Natural killer cell (primary cell): Measurements from ENCODE around the gene NSFL1C. TPM values are rescaled to one million over a fixed set of nuclear protein-coding genes. Genes with fewer than 3 reads are reported as not detected.

Experiments used
- ATAC-seq, 3 donors: fragments of 150-1000 bp in 2 of 3; fragments of 200-7000 bp in 1 of 3; cut with Tn5 transposase; 1 replicate in 1 of 3; 2 replicates in 2 of 3; pipeline ENCODE4 v1.10.0; 2021; ENCODE audit warnings: mild to moderate bottlenecking in 2 of 3, moderate library complexity in 2 of 3
- DNase-seq, 2 donors: peaks; one replicate each; pipeline versions ENCODE4 v3.0.0 to v3.0.0-alpha.2; 2013 to 2021; ENCODE audit warnings: mixed read lengths in 1 of 2
- H3K27ac ChIP-seq: one replicate; pipeline ENCODE4 v1.5.1; 2013; ENCODE audit warnings: mild to moderate bottlenecking, low read length
- H3K27me3 ChIP-seq: one replicate; pipeline ENCODE4 v1.6.1; 2013; ENCODE audit warnings: low read length; ENCODE audit not compliant: control insufficient read depth, insufficient read depth
- H3K36me3 ChIP-seq: one replicate; pipeline ENCODE4 v1.6.1; 2013; ENCODE audit warnings: low read length; ENCODE audit not compliant: control insufficient read depth, insufficient read depth
- H3K4me1 ChIP-seq: one replicate; pipeline ENCODE4 v1.6.1; 2013; ENCODE audit warnings: low read length; ENCODE audit not compliant: control insufficient read depth, insufficient read depth
- H3K4me3 ChIP-seq: one replicate; pipeline ENCODE4 v1.5.1; 2013; ENCODE audit warnings: low read length
- H3K9me3 ChIP-seq: one replicate; pipeline ENCODE4 v1.6.1; 2013; ENCODE audit warnings: low read length; ENCODE audit not compliant: control insufficient read depth, insufficient read depth
- H3K27ac Mint-ChIP-seq, 2 donors: one replicate each; pipeline ENCODE4 v1.8.0; 2022; ENCODE audit warnings: mild to moderate bottlenecking in 2 of 2, mixed read lengths in 2 of 2, moderate library complexity in 1 of 2
- H3K27me3 Mint-ChIP-seq, 2 donors: one replicate each; pipeline ENCODE4 v1.8.0; 2022; ENCODE audit warnings: low read depth in 2 of 2, mixed read lengths in 2 of 2
- H3K36me3 Mint-ChIP-seq: one replicate; pipeline ENCODE4 v1.8.0; 2022; ENCODE audit warnings: mixed read lengths
- H3K4me1 Mint-ChIP-seq, 2 donors: one replicate each; pipeline ENCODE4 v1.8.0; 2022; ENCODE audit warnings: mixed read lengths in 2 of 2
- H3K4me3 Mint-ChIP-seq: one replicate; pipeline ENCODE4 v1.8.0; 2022; ENCODE audit warnings: mild to moderate bottlenecking, moderate library complexity, mixed read lengths
- H3K9me3 Mint-ChIP-seq, 2 donors: one replicate each; pipeline ENCODE4 v1.8.0; 2022; ENCODE audit warnings: mixed read lengths in 2 of 2
- WGBS: methylation state at CpG from one replicate; pipeline ENCODE4 v1.1.7; 2013; ENCODE audit warnings: missing lambda C conversion rate; ENCODE audit not compliant: insufficient coverage; 5-methylcytosine and 5-hydroxymethylcytosine counted together
- intact Hi-C: fragments of 100-400 bp; cut with micrococcal nuclease; formaldehyde crosslinking; loops from one replicate; pipeline ENCODE4 v1.14.2; 2022
- total RNA-seq, 4 donors: library from RNA; stranded (reverse); fragments of 120-200 nt in 1 of 4; gene quantifications; one replicate each; pipeline versions ENCODE4 v1.2.3 to v1.2.4, GENCODE V29; 2013 to 2022
- TF ChIP-seq, protein P1 (sequence below): fragments of 200-600 bp; IDR thresholded peaks from one replicate; pipeline ENCODE4 v1.8.0; 2022; ENCODE audit warnings: antibody characterized with exemption

The NSFL1C gene
- total RNA-seq, 3 donors from 2014 or later (not counting 1 experiment from before 2014, with no cell fraction given) = 53.9 to 69.0 (median 66.2) TPM

GRCh38 chr20:1457992-1458391, 8.7 kb downstream of the NSFL1C start:
- Histone ChIP-seq H3K9me3 (no peaks in the 10 kb centered on the region), H3K4me3 (no peak overlapping the region), H3K27me3 (no peaks in the 10 kb centered on the region), H3K36me3 (peaks cover 59% of the 10 kb centered on the region), H3K27ac (no peak overlapping the region), H3K4me1 (no peaks in the 10 kb centered on the region)
- Mint-ChIP-seq H3K27ac (no peak overlapping the region), H3K4me1 (peaks cover 6 to 25% of the 10 kb centered on the region in 2 donors), H3K4me3 (no peak overlapping the region), H3K9me3 (no peaks in the 10 kb centered on the region), H3K36me3 (peaks cover 37% of the 10 kb centered on the region), H3K27me3 (no peaks in the 10 kb centered on the region)
- WGBS = 90% methylated on average over 1 of the region's 2 CpGs
- intact Hi-C loops = no loop called here
- no peak for ATAC-seq
- TF ChIP-seq, protein P1, sequence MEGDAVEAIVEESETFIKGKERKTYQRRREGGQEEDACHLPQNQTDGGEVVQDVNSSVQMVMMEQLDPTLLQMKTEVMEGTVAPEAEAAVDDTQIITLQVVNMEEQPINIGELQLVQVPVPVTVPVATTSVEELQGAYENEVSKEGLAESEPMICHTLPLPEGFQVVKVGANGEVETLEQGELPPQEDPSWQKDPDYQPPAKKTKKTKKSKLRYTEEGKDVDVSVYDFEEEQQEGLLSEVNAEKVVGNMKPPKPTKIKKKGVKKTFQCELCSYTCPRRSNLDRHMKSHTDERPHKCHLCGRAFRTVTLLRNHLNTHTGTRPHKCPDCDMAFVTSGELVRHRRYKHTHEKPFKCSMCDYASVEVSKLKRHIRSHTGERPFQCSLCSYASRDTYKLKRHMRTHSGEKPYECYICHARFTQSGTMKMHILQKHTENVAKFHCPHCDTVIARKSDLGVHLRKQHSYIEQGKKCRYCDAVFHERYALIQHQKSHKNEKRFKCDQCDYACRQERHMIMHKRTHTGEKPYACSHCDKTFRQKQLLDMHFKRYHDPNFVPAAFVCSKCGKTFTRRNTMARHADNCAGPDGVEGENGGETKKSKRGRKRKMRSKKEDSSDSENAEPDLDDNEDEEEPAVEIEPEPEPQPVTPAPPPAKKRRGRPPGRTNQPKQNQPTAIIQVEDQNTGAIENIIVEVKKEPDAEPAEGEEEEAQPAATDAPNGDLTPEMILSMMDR = no peak
- no peak for DNase-seq

DNA sequence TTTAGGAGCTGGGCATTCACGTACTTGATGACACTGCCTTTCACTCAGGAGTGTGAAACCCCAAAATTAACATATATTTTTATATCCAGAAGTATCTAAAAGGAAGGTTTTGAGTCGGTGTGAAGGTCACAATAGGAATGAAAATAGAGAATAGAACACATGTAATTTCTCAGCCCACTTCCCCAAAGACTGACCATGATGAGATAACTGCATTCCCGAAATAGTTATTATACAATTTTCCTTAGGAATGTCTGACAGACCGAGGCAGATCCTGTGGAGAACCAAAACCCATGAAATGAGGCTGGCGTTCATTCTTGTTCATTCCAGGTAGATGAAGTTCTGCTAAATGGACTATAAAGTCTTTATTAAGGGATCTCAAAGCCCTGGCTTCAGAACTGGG, 10.3 kb downstream of the NSFL1C start:
- Mint-ChIP-seq H3K9me3 (no peaks in the 10 kb centered on the region), H3K27me3 (no peaks in the 10 kb centered on the region), H3K4me1 (peaks cover 4 to 14% of the 10 kb centered on the region in 2 donors), H3K27ac (no peak overlapping the region), H3K4me3 (no peak overlapping the region), H3K36me3 (peaks cover 48% of the 10 kb centered on the region)
- H3K36me3 ChIP-seq = peaks cover 72% of the 10 kb centered on the region
- no peaks in the 10 kb centered on the region for H3K9me3 ChIP-seq
- WGBS = 95% methylated on average over 3 of the region's 5 CpGs
- TF ChIP-seq, protein P1 = no peak
- no peaks in the 10 kb centered on the region for H3K27me3 ChIP-seq
- ATAC-seq (no peak), DNase-seq (no peak)
- H3K4me3 ChIP-seq = no peak overlapping the region
- intact Hi-C loops = no loop called here
- H3K4me1 ChIP-seq = no peaks in the 10 kb centered on the region
- no peak overlapping the region for H3K27ac ChIP-seq

- peaks cover 41% of the 10 kb centered on the region for H3K36me3 Mint-ChIP-seq
Observed at GRCh38 chr20:1450926-1451491, 15.6 kb downstream of the NSFL1C start.

More at GRCh38 chr20:1450926-1451491, 15.6 kb downstream of the NSFL1C start:
- Mint-ChIP-seq H3K4me1 (no peaks in the 10 kb centered on the region), H3K27ac (no peak overlapping the region), H3K27me3 (no peaks in the 10 kb centered on the region), H3K9me3 (no peaks in the 10 kb centered on the region), H3K4me3 (no peak overlapping the region)
- Histone ChIP-seq H3K27ac (no peak overlapping the region), H3K4me3 (no peak overlapping the region), H3K36me3 (peaks cover 97% of the 10 kb centered on the region), H3K9me3 (no peaks in the 10 kb centered on the region), H3K27me3 (no peaks in the 10 kb centered on the region), H3K4me1 (no peaks in the 10 kb centered on the region)
- ATAC-seq (no peak), DNase-seq (no peak)
- intact Hi-C loops = no loop called here
- TF ChIP-seq, protein P1 = no peak
